AG10803 (cell line): Measurements from ENCODE around the gene GSTT2B.
"Not testable (repeated sequence)": the region's sequence is repeated elsewhere in the genome, so short reads cannot be mapped to it uniquely, and the experiment has no call there.

Experiments
- DNase-seq: peaks from one replicate; pipeline ENCODE4 v3.0.0; 2010; ENCODE audit warnings: low read depth
- H3K4me3 ChIP-seq: 2 replicates; pipeline ENCODE4 v1.5.1; 2011; ENCODE audit warnings: mild to moderate bottlenecking, low read length, control low read depth
- CTCF ChIP-seq: conservative IDR thresholded peaks from 2 replicates; pipeline ENCODE4 v1.5.1; 2011; ENCODE audit warnings: mild to moderate bottlenecking, low read length, control low read depth, inconsistent platforms

The GSTT2B gene

GRCh38 chr22:23908587-23909205 lies 52.3 kb downstream of the GSTT2B start:
- H3K4me3 ChIP-seq, result no peak overlapping the region
- TF ChIP-seq CTCF, result no peak
- no peak for DNase-seq

DNA sequence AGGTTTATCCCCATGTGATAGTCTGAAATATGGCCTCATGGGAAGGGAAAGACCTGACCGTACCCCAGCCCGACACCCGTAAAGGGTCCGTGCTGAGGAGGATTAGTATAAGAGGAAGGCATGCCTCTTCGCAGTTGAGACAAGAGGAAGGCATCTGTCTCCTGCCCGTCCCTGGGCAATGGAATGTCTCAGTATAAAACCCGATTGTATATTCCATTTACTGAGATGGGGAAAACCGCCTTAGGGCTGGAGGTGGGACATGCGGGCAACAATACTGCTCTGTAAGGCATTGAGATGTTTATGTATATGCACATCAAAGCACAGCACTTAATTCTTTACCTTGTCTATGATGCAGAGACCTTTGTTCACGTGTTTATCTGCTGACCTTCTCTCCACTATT lies 53.6 kb downstream of the GSTT2B start:
- DNase-seq, H3K4me3 ChIP-seq: not testable (repeated sequence)
